ENCODE data around the gene HSFX4. TPM values are rescaled to one million over a fixed set of nuclear protein-coding genes. Genes with fewer than 3 reads are reported as not detected.
"Not testable (repeated sequence)": the region's sequence is repeated elsewhere in the genome, so short reads cannot be mapped to it uniquely, and the experiment has no call there.

Gene HSFX4
- not detected in 3 replicates for total RNA-seq

- H3K4me3 Mint-ChIP-seq; H3K36me3 Mint-ChIP-seq; DNase-seq (ENCODE audit: low spot score in 2 of 2, unreplicated experiment in 2 of 2); H3K27me3 Mint-ChIP-seq (ENCODE audit: low read depth); H3K9me3 Mint-ChIP-seq; H3K27ac Mint-ChIP-seq; H3K4me1 Mint-ChIP-seq: not testable (repeated sequence)
Measured at GRCh38 chrX:149929400-149929799, at the start of gene HSFX4. HSFX4 (plus strand) TSS chrX:149929573; CDS start chrX:149929645, 72 bp downstream.

- H3K36me3 Mint-ChIP-seq, result no peaks in the 10 kb centered on the region
- no peak for DNase-seq (ENCODE audit: low spot score in 2 of 2, unreplicated experiment in 2 of 2)
- H3K4me3 Mint-ChIP-seq, result no peak within 1 kb of the TSS
- peaks cover 3% of the 10 kb centered on the region for H3K4me1 Mint-ChIP-seq
- no peaks in the 10 kb centered on the region for H3K27me3 Mint-ChIP-seq (ENCODE audit: low read depth)
- TF ChIP-seq CTCF (IDR thresholded peaks at IDR 0.05; ENCODE audit: unreplicated experiment), result peak; percentile 20
- peaks cover 15% of the 10 kb centered on the region for H3K9me3 Mint-ChIP-seq
- H3K27ac Mint-ChIP-seq, result no peak within 1 kb of the TSS
Measured at GRCh38 chrX:149881081-149881711, 48.2 kb upstream of the HSFX4 start, which contains the start of gene MAGEA8. MAGEA8 (plus strand) TSS chrX:149881183; CDS start chrX:149884273, 3,090 bp downstream.

GRCh38 chrX:149890828-149891227 lies 38.5 kb upstream of the HSFX4 start:
- H3K9me3 Mint-ChIP-seq, result peaks cover 18% of the 10 kb centered on the region
- H3K27me3 Mint-ChIP-seq (ENCODE audit: low read depth); DNase-seq (ENCODE audit: low spot score in 2 of 2, unreplicated experiment in 2 of 2); H3K36me3 Mint-ChIP-seq; H3K4me1 Mint-ChIP-seq; H3K4me3 Mint-ChIP-seq; H3K27ac Mint-ChIP-seq: not testable (repeated sequence)

GRCh38 chrX:149898554-149898953 lies 30.8 kb upstream of the HSFX4 start:
- H3K27me3 Mint-ChIP-seq (ENCODE audit: low read depth), result no peaks in the 10 kb centered on the region
- peaks cover 15% of the 10 kb centered on the region for H3K9me3 Mint-ChIP-seq
- no peak overlapping the region for H3K27ac Mint-ChIP-seq
- DNase-seq (ENCODE audit: low spot score in 2 of 2, unreplicated experiment in 2 of 2), result no peak
- H3K4me1 Mint-ChIP-seq, result no peaks in the 10 kb centered on the region
- no peak for TF ChIP-seq CTCF (IDR thresholded peaks at IDR 0.05; ENCODE audit: unreplicated experiment)
- H3K4me3 Mint-ChIP-seq, result no peak overlapping the region
- H3K36me3 Mint-ChIP-seq, result no peaks in the 10 kb centered on the region

GRCh38 chrX:149903889-149904748 lies 25.3 kb upstream of the HSFX4 start:
- TF ChIP-seq CTCF (IDR thresholded peaks at IDR 0.05; ENCODE audit: unreplicated experiment), result no peak
- Mint-ChIP-seq H3K27ac (peak overlapping the region; percentile 62), H3K27me3 (ENCODE audit: low read depth) (no peaks in the 10 kb centered on the region), H3K9me3 (peaks cover 18% of the 10 kb centered on the region), H3K36me3 (no peaks in the 10 kb centered on the region), H3K4me1 (peaks cover 4% of the 10 kb centered on the region), H3K4me3 (peak overlapping the region; percentile 36)
- DNase-seq (ENCODE audit: low spot score in 2 of 2, unreplicated experiment in 2 of 2), result no peak

GRCh38 chrX:149908308-149908707 lies 21.1 kb upstream of the HSFX4 start:
- peaks cover 4% of the 10 kb centered on the region for H3K4me1 Mint-ChIP-seq
- H3K36me3 Mint-ChIP-seq, result no peaks in the 10 kb centered on the region
- H3K27ac Mint-ChIP-seq, result no peak overlapping the region
- H3K27me3 Mint-ChIP-seq (ENCODE audit: low read depth), result no peaks in the 10 kb centered on the region
- no peak for DNase-seq (ENCODE audit: low spot score in 2 of 2, unreplicated experiment in 2 of 2)
- no peak for TF ChIP-seq CTCF (IDR thresholded peaks at IDR 0.05; ENCODE audit: unreplicated experiment)
- H3K9me3 Mint-ChIP-seq, result peaks cover 28% of the 10 kb centered on the region
- H3K4me3 Mint-ChIP-seq, result no peak overlapping the region
